Measurements from ENCODE around the gene PDE8B.

- TF ChIP-seq EZH2 (IDR thresholded peaks at IDR 0.05; ENCODE audit: low read length, unreplicated experiment) (no peak), CTCF (conservative IDR thresholded peaks at IDR 0.05; ENCODE audit: low read depth, low read length) (no peak), EZH2phosphoT487 (IDR thresholded peaks at IDR 0.05; ENCODE audit: borderline replicate concordance, low read length) (no peak)
These were observed 145.3 kb downstream of the PDE8B start for GRCh38 chr5:77355751-77356150.
